Smooth muscle cell of the pulmonary artery (primary cell): Measurements from ENCODE around the gene RPS27L. TPM values are rescaled to one million over a fixed set of nuclear protein-coding genes. Genes with fewer than 3 reads are reported as not detected.

ENCODE experiments used
- total RNA-seq: library from RNA; depleted of rRNA; stranded (reverse); fragments of >200 nt; gene quantifications from 2 replicates; pipeline ENCODE4 v1.2.3, GENCODE V29; 2014

Gene RPS27L
- total RNA-seq: 205 and 254 TPM in 2 replicates

DNA sequence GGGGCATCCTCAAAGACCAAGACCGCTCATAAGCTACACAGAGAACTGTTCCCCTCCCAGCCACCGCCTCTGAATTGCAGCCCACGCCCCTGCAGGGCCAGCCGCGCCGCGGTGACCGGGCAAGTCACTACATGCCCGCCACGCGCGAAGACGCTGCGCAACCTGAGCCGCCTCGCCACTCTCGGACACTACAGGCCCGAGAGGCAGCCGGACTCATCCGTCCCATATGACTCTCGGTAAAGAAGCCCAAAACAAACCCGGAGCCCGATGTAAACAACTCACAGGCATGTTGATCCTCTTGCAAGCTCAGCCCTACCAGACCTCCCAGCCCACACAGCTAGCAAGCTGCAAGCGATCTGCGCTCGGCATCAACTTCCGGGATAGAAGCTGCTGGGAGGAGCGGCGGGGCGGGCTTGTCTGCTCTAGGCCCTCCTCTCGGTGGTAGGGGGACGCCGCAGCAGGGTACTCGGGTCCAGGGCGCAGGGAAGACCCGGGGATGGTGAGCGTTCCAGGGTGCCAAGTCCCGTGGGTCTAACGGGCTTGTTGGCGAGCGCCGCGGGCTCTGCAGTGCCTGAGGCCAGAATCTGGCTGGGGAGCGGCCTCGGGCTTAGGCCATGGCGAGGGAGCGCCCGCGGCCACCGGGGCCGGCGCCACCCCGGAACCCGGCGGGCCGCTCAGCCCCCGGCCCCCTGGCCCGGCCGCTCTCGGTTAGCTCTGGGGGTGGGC lies at the start of gene RPS27L:
TSS of gene RPS27L (minus strand) at position 360 of the 726 bp plus-strand sequence. CDS start at position 288, 72 bp downstream.

GRCh38 chr15:63188926-63189871 lies 31.9 kb upstream of the RPS27L start, which contains the start of gene RAB8B:
Gene RAB8B (plus strand): TSS chr15:63189606. CDS start chr15:63189625, 19 bp downstream.

DNA sequence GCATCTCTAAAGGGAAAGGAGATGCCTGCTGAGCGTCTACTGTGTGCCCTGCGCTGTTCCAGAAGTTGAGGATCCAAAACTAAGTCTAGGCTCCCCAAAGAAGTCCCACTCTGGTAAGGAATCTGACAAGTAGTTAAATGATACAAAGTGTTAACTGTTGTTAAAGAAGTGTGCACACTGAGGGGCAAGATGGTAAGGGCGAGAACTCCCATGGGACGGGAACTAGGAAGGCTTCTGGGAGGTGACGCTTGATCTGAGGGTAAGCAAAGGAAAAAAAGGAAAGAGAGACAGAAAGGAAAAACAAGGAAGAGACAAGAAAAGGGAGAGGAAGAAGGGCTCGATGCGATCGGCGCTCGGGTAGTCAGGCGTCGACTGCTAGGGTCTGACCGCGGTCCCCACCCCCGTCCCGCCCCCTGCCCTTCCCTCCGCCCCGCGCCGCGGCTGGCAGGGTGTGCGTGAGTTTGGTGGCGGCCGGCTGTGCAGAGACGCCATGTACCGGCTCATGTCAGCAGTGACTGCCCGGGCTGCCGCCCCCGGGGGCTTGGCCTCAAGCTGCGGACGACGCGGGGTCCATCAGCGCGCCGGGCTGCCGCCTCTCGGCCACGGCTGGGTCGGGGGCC lies 35.8 kb downstream of the RPS27L start, which contains the start of gene LACTB:
TSS of gene LACTB (plus strand) at position 480 of the 620 bp plus-strand sequence. CDS start at position 491, 11 bp downstream.

Other genes starting within 250 kb of the RPS27L start
- gene TPM1, start 114.7 kb downstream of the RPS27L start, total RNA-seq: 594 and 1,225 TPM in 2 replicates
- gene LACTB, start 35.6 kb downstream of the RPS27L start, total RNA-seq: 28.8 and 31.8 TPM in 2 replicates
- gene RAB8B, start 32.1 kb upstream of the RPS27L start, total RNA-seq: 43.1 and 64.8 TPM in 2 replicates
- 14.4 and 18.6 TPM in 2 replicates for gene APH1B, start 120.1 kb upstream of the RPS27L start, total RNA-seq
- 215 and 359 TPM in 2 replicates for gene CA12, start 224.4 kb upstream of the RPS27L start, total RNA-seq